OCI-LY1 (cell line): ENCODE measurements around the gene GIT2.

Source experiments
- H2AFZ ChIP-seq: fragments of 200-600 bp; sonication (generic), shearing (Covaris generic); 2 replicates; pipeline ENCODE4 v1.6.0; 2014; ENCODE audit warnings: antibody characterized with exemption, mild to moderate bottlenecking, low read length
- H3F3A ChIP-seq: fragments of 200-600 bp; sonication (generic), shearing (Covaris generic); 2 replicates; pipeline ENCODE4 v1.6.0; 2014; ENCODE audit warnings: mild to moderate bottlenecking, antibody characterized with exemption, low read length, moderate library complexity; ENCODE audit not compliant: insufficient read depth
- H3K27ac ChIP-seq: fragments of 200-600 bp; sonication (generic); 2 replicates; pipeline ENCODE4 v1.5.1; 2014; ENCODE audit warnings: low read length, mixed run types, mild to moderate bottlenecking, low read depth; ENCODE audit not compliant: poor library complexity, severe bottlenecking
- H3K27me3 ChIP-seq: fragments of 200-600 bp; sonication (generic); 2 replicates; pipeline ENCODE4 v1.6.0; 2014; ENCODE audit warnings: antibody characterized with exemption, mild to moderate bottlenecking, low read length, moderate library complexity; ENCODE audit not compliant: insufficient read depth
- H3K36me3 ChIP-seq: fragments of 200-600 bp; sonication (generic); 2 replicates; pipeline ENCODE4 v1.6.1; 2014; ENCODE audit warnings: mild to moderate bottlenecking, antibody characterized with exemption, low read length, moderate library complexity, mixed read lengths; ENCODE audit not compliant: insufficient read depth
- H3K4me1 ChIP-seq: fragments of 200-600 bp; sonication (generic); 2 replicates; pipeline ENCODE4 v1.5.1; 2014; ENCODE audit warnings: mild to moderate bottlenecking, low read length, moderate library complexity; ENCODE audit not compliant: insufficient read depth, severe bottlenecking
- H3K4me2 ChIP-seq: fragments of 200-600 bp; sonication (generic), shearing (Covaris generic); 2 replicates; pipeline ENCODE4 v1.6.1; 2014; ENCODE audit warnings: low read length
- H3K4me3 ChIP-seq: fragments of 200-600 bp; sonication (generic); 2 replicates; pipeline ENCODE4 v1.5.1; 2014; ENCODE audit warnings: low read length, low read depth, mild to moderate bottlenecking, mixed read lengths; ENCODE audit not compliant: poor library complexity, severe bottlenecking
- H3K79me2 ChIP-seq: fragments of 200-600 bp; shearing (Covaris generic); 2 replicates; pipeline ENCODE4 v1.6.1; 2016; ENCODE audit warnings: mixed run types, low read length, mixed read lengths; ENCODE audit not compliant: insufficient read depth
- H3K9ac ChIP-seq: fragments of 200-600 bp; sonication (generic), shearing (Covaris generic); 2 replicates; pipeline ENCODE4 v1.6.1; 2014; ENCODE audit warnings: mild to moderate bottlenecking, low read length, mixed read lengths
- H3K9me2 ChIP-seq: fragments of 200-600 bp; sonication (generic), shearing (Covaris generic); 2 replicates; pipeline ENCODE4 v1.6.1; 2014; ENCODE audit warnings: low read depth, mild to moderate bottlenecking, low read length, mixed read lengths
- H3K9me3 ChIP-seq: fragments of 200-600 bp; shearing (Covaris generic); 2 replicates; pipeline ENCODE4 v1.6.1; 2014; ENCODE audit warnings: low read length, mixed read lengths
- H4K20me1 ChIP-seq: fragments of 200-600 bp; sonication (generic), shearing (Covaris generic); 2 replicates; pipeline ENCODE4 v1.6.0; 2016; ENCODE audit warnings: mild to moderate bottlenecking, low read length; ENCODE audit not compliant: insufficient read depth
- CTCF ChIP-seq: fragments of 200-600 bp; sonication (generic), shearing (Covaris generic); IDR thresholded peaks from 2 replicates; pipeline ENCODE4 v1.5.1; 2017; ENCODE audit warnings: mild to moderate bottlenecking, antibody characterized with exemption, low read length, moderate library complexity, mixed read lengths
- EZH2 ChIP-seq: fragments of 200-600 bp; sonication (generic), shearing (Covaris generic); IDR thresholded peaks from 2 replicates; pipeline ENCODE4 v1.8.0; 2017; ENCODE audit warnings: borderline replicate concordance, mixed run types, mild to moderate bottlenecking, antibody characterized with exemption, low read length, moderate library complexity, mixed read lengths

The GIT2 gene

GRCh38 chr12:110038741-110039084 is 42.5 kb upstream of the GIT2 start:
- no peaks in the 10 kb centered on the region for H4K20me1 ChIP-seq
- no peak overlapping the region for H3K27ac ChIP-seq
- no peaks in the 10 kb centered on the region for H3K9me2 ChIP-seq
- H3K27me3 ChIP-seq: no peaks in the 10 kb centered on the region
- no peaks in the 10 kb centered on the region for H3K9me3 ChIP-seq
- no peaks in the 10 kb centered on the region for H3K79me2 ChIP-seq
- H2AFZ ChIP-seq: no peak overlapping the region
- TF ChIP-seq EZH2: no peak
- TF ChIP-seq CTCF: no peak
- H3K4me2 ChIP-seq: no peak overlapping the region
- H3K9ac ChIP-seq: no peak overlapping the region
- H3K36me3 ChIP-seq: peaks cover 50% of the 10 kb centered on the region
- no peaks in the 10 kb centered on the region for H3F3A ChIP-seq
- no peaks in the 10 kb centered on the region for H3K4me1 ChIP-seq
- H3K4me3 ChIP-seq: no peak overlapping the region

- no peak overlapping the region for H2AFZ ChIP-seq
- H3K4me3 ChIP-seq: no peak overlapping the region
- TF ChIP-seq EZH2 (no peak), CTCF (no peak)
- peaks cover 58% of the 10 kb centered on the region for H3K36me3 ChIP-seq
- H3K27me3 ChIP-seq: no peaks in the 10 kb centered on the region
- H4K20me1 ChIP-seq: no peaks in the 10 kb centered on the region
- no peaks in the 10 kb centered on the region for H3K4me1 ChIP-seq
- H3K4me2 ChIP-seq: no peak overlapping the region
- H3K27ac ChIP-seq: no peak overlapping the region
- no peak overlapping the region for H3K9ac ChIP-seq
- H3F3A ChIP-seq: no peaks in the 10 kb centered on the region
- H3K9me3 ChIP-seq: no peaks in the 10 kb centered on the region
- no peaks in the 10 kb centered on the region for H3K9me2 ChIP-seq
- H3K79me2 ChIP-seq: no peaks in the 10 kb centered on the region
Measured at GRCh38 chr12:110037315-110037714, 41.1 kb upstream of the GIT2 start.

- H3K27ac ChIP-seq: no peak overlapping the region
- no peaks in the 10 kb centered on the region for H3K79me2 ChIP-seq
- H3K27me3 ChIP-seq: no peaks in the 10 kb centered on the region
- H3K4me3 ChIP-seq: no peak overlapping the region
- no peak overlapping the region for H2AFZ ChIP-seq
- H3K4me1 ChIP-seq: no peaks in the 10 kb centered on the region
- H3K36me3 ChIP-seq: peaks cover 64% of the 10 kb centered on the region
- H3K9me3 ChIP-seq: no peaks in the 10 kb centered on the region
- no peaks in the 10 kb centered on the region for H3F3A ChIP-seq
- no peak overlapping the region for H3K4me2 ChIP-seq
- H3K9ac ChIP-seq: no peak overlapping the region
- TF ChIP-seq EZH2 (no peak), CTCF (no peak)
- H4K20me1 ChIP-seq: no peaks in the 10 kb centered on the region
- no peaks in the 10 kb centered on the region for H3K9me2 ChIP-seq
Measured at GRCh38 chr12:110035534-110036104, 39.5 kb upstream of the GIT2 start.
